Dedifferentiated amniotic fluid mesenchymal stem cell (primary cell): ENCODE data around the gene ASCL4.
"Not testable (repeated sequence)": the region's sequence is repeated elsewhere in the genome, so short reads cannot be mapped to it uniquely, and the experiment has no call there.

Experiments
- DNase-seq: peaks from one replicate; pipeline ENCODE4 v3.0.0-alpha.2; 2016; ENCODE audit errors: extremely low spot score

Gene ASCL4

GRCh38 chr12:107774349-107775029, at the start of gene ASCL4:
Gene ASCL4, plus strand, starts transcription at chr12:107774704. Its CDS starts 515 bp downstream, at chr12:107775219.
- DNase-seq: no peak

DNA sequence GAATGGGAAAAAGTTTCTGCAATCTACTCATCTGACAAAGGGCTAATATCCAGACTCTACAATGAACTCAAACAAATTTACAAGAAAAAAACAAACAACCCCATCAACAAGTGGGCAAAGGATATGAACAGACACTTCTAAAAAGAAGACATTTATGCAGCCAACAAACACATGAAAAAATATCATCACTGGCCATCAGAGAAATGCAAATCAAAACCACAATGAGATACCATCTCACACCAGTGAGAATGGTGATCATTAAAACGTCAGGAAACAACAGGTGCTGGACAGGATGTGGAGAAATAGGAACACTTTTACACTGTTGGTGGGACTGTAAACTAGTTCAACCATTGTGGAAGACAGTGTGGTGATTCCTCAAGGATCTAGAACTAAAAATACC, 47.2 kb upstream of the ASCL4 start:
- DNase-seq: not testable (repeated sequence)

GRCh38 chr12:107727742-107728141, 46.8 kb upstream of the ASCL4 start:
- not testable (repeated sequence) for DNase-seq

DNA sequence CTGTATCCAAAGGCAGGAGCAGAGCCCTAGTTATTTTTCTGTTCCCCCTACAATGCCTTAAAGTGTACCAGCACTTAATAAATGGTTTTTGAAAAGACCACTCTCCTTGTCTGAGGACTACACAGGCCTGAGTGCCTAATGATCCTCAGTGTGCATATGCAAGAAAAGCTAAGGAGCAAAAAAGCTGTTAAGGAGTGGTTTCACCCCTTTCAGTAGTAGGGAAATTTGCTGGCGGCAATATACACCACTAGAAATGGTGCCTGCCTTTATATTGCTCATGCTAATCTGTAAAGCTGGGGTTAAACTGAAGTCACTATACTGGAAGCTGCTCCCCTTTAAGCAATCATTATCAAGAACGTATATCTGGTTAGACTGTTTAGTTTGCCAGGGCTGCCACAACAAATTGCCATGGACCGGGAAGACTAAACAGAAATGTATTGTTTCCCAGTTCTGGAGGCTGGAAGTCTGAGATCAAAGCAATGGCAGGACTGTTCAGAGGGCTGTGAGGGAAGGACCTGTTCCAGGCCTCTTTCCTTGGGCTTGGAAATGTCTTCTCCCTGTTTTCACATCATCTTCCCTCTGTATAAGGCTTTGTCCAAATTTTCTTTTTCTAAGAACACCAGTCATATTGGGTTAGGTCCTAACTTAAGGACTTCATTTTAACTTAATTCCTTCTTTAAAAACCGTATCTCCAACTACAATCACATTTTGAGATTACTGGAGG, 43.7 kb upstream of the ASCL4 start:
- DNase-seq: no peak

- no peak for DNase-seq
Measured at GRCh38 chr12:107731366-107731765, 43.1 kb upstream of the ASCL4 start.

DNA sequence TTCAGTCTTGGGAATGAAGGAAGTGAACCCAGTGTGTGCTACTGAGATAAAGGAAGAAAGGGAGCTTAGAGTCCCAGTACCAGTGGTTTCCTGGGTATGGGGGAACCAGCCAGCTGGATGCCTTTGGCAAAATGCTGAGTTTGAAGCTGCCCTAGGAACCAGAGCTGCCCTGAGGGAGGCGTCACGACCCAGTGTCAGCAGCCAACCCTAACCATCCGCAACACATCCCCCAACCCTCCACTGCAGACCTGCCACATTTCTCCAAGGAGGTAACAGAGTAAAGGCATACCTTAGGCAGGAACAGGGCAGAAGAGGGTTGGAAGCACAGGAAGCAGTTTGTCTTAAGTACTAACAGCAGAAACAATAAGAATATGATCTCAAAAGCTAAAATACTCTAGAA, 42.1 kb upstream of the ASCL4 start:
- no peak for DNase-seq

DNA sequence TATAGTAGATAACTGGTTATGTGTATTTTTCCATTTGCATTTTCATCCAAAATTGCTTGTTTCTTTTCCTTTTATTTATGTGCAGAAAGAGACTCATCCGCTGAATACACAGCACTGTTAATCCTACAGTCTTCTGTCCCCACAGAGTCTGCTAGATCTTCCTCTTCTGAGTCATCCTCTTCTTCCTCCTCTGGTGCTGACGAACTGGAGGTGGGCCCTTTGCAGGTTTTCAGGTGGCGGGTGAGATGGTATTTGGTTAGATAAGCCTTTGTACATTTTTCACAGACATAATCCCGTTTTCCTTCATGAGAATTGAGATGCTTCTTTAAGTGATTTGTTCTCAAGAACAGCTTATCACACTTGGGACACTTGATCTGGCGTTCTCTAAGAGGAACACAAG, 40.4 kb upstream of the ASCL4 start:
- DNase-seq: no peak

DNA sequence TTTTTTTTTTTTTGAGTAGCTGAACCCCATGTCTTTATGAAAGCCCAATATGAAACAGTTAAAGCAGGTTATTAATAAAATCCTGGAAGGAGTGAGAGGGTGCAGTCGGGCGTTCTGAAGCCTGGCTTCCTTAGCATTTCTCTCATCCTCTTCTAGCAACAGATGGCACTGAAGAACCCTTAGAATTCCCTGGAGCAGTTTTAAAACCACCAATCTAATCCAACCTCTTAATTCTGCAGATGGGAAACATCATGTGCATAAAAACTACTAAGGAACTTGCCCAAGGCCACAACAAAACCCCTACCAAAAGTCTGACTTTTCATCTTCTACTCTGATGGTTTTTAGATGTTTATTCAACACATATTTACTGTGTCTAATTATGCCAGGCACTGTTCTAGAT, 38.7 kb upstream of the ASCL4 start:
- DNase-seq: no peak

DNA sequence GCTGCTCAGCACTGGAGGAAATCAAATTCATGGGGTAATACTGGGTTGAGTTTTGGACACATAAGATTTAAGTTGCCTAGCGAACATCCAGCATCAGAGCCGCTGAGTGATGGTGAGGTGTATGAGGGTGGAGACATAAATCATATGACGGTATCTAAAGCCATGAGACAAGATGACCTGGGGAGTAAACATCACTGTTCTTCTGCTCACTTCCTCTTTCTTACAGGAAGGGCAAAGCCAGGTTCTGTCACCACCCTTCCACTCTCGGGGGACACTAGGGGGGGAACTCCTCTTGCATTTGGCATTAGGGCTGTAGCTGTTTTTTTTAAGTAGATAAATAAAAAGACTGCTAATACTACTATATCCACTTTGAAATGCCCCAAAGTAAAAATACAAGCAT, 37.6 kb upstream of the ASCL4 start:
- no peak for DNase-seq

DNA sequence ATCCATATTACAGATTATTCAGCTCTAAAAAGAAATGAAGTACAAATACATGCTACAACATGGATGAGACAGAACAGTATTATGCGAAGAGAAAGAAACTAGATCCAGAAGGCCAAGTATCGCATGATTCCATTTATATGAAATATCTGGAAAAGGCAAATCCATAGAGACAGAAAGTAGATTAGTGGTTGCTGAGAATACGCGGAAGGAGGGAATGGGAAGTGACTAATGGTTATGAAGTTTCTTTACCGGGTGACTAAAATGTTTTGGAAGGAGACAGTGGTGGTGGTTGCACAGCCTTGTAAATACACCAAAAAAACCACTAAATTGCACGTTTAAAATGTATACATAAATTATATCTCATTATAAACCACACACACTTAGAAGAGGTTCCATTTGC, 26.0 kb upstream of the ASCL4 start:
- DNase-seq: peak; percentile 57

- no peak for DNase-seq
Measured at GRCh38 chr12:107749083-107749482, 25.4 kb upstream of the ASCL4 start.

DNA sequence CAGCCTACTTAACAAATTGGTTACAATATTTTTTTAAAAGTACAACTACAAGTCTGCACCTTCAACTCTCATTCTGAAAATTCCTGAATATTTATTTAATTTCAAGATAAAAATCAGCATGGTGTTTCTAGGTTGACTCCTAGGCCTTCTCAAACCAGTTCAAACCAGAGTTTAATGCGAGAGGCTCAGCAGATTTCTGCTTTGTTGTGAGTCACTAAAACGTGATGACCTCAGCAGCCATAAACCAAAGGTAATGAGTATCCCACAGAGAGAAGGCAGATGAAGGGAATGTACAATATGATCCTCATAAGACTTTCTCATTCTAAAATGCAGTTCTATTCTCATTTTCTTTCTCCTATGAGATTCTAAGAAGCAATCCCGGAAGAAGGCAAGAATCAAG, 15.1 kb upstream of the ASCL4 start:
- DNase-seq: peak; percentile 59

GRCh38 chr12:107760207-107760808, 14.2 kb upstream of the ASCL4 start:
- no peak for DNase-seq

- peak; percentile 94 for DNase-seq
Measured at GRCh38 chr12:107760809-107761501, 13.5 kb upstream of the ASCL4 start, which contains the start of gene PRDM4. Gene PRDM4, minus strand, starts transcription at chr12:107761137. Its CDS starts 622 bp downstream, at chr12:107760515.

DNA sequence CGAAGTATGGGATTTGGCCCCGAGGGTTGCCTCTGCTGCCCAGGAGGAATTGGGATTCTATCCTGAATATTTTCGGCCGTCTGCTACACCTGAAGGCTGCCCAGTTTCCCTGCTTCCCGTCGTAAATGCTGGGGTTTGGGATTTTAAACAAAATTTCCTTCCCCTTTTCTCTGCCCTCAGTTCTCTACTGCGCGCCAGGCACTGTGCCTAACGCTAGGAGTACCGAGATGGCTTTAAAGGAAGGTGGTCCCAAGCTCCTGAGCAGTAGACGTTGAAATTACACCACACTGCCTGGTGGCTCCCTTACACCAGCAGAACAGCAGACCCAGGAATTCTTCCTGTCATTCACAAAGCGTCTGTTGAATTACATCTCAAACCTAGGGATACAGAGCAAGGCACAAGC, 13.0 kb upstream of the ASCL4 start:
- no peak for DNase-seq

GRCh38 chr12:107762874-107763273, 11.6 kb upstream of the ASCL4 start:
- DNase-seq: no peak

DNA sequence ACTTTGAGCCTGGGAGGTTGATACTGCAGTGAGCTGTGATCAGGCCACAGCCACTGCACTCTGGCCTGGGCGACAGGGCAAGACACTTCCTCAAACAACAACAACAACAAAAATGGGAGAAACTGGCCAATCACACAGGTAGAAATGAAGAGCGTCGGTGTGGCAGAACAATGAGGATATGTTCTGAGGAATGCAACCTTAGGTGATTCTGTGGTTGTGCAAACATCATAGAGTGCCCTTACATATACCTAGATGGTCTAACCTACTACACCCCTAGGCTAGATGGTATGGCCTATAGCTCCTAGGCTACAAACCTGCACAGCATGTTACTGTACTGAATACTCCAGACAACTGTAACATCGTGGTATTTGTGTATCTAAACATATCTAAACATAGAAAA, 9.9 kb upstream of the ASCL4 start:
- DNase-seq: no peak

- DNase-seq: no peak
Measured at GRCh38 chr12:107765316-107765715, 9.2 kb upstream of the ASCL4 start.

DNA sequence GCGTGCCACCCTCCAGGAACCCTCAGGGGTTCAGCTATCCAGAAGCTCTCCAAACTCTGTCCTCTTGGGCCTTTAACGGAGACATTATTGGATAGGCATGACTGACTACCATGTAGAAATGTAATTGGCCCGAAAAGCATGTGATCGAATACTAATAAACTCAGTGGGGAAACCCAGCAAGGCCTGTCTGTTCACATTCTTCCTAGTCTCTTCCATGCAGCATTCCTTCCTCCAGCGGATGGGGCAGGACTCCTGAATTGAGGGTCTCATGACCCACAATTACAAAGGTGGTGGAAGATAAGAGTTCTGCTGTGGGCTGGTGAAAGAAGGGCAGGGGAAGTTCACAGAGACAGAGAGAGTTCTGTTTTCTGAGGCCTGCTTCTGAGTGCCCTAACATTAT, 7.0 kb upstream of the ASCL4 start:
- no peak for DNase-seq

GRCh38 chr12:107775093-107775721, 703 bp downstream of the ASCL4 start:
- DNase-seq: no peak

GRCh38 chr12:107776171-107776570, 1.7 kb downstream of the ASCL4 start:
- no peak for DNase-seq
